Psoas muscle (tissue), 8 donors: Measurements from ENCODE around the gene CARMIL3. TPM values are rescaled to one million over a fixed set of nuclear protein-coding genes. Genes with fewer than 3 reads are reported as not detected.

Experiments used
- ATAC-seq, 4 donors: fragments of 200-7000 bp; cut with Tn5 transposase; one replicate each; pipeline ENCODE4 v1.9.1; 2020; ENCODE audit warnings: moderate library complexity in 3 of 4, mild to moderate bottlenecking in 2 of 4
- DNase-seq, 2 donors: peaks; one replicate each; pipeline ENCODE4 v3.0.0-alpha.2; 2020
- H3K27ac ChIP-seq: fragments of 200-600 bp; one replicate; pipeline ENCODE4 v1.8.0; 2022
- H3K27me3 ChIP-seq, 3 donors: fragments of 200-600 bp in 1 of 3; one replicate each; pipeline versions ENCODE4 v1.6.1 to v1.8.0; 2013 to 2022; ENCODE audit warnings: low read length in 2 of 3, mild to moderate bottlenecking in 2 of 3, moderate library complexity in 1 of 3; ENCODE audit not compliant: insufficient read depth in 3 of 3
- H3K36me3 ChIP-seq, 2 donors: fragments of 200-600 bp in 1 of 2; one replicate each; pipeline versions ENCODE4 v1.6.1 to v1.8.0; 2013 to 2022; ENCODE audit warnings: low read depth in 1 of 2, mild to moderate bottlenecking in 1 of 2, moderate library complexity in 1 of 2; ENCODE audit not compliant: insufficient read depth in 1 of 2
- H3K4me1 ChIP-seq: fragments of 200-600 bp; one replicate; pipeline ENCODE4 v1.8.0; 2022
- H3K4me3 ChIP-seq: fragments of 200-600 bp; one replicate; pipeline ENCODE4 v1.8.0; 2022; ENCODE audit warnings: mild to moderate bottlenecking
- H3K9me3 ChIP-seq: fragments of 200-600 bp; one replicate; pipeline ENCODE4 v1.8.0; 2022
- WGBS, 3 donors: extraction: QIAGEN DNeasy Blood & Tissue Kit; methylation state at CpG; one replicate each; pipeline versions ENCODE4 v1.1.6 to v1.1.7; 2013; 5-methylcytosine and 5-hydroxymethylcytosine counted together
- intact Hi-C, 2 donors: fragments of 100-400 bp; cut with DNase I; formaldehyde crosslinking; loops; one replicate each; pipeline versions ENCODE4 v1.11.0 to v1.14.2; 2022
- polyA plus RNA-seq, 3 donors: library from polyadenylated mRNA; stranded (reverse); fragments of 200-250 nt; gene quantifications; one replicate each; pipeline ENCODE4 v1.2.3, GENCODE V29; 2013
- total RNA-seq, 4 donors: library from RNA; stranded (reverse); fragmentation: NEBNext Ultra II Directional in 2 of 4; extraction: Animal tissue kit (Norgen Biotek cat#: 25700) in 2 of 4; gene quantifications; one replicate each; pipeline versions ENCODE4 v1.2.1 to v1.2.4, GENCODE V29; 2021 to 2023
- TF ChIP-seq, protein P1 (sequence below): fragments of 200-600 bp; IDR thresholded peaks from one replicate; pipeline ENCODE4 v1.8.0; 2022; ENCODE audit warnings: antibody characterized with exemption
- donor health status: healthy with polysubstance abuse.
- donor health status: DM: no; HTN: no; CAD: no; lungs with moderate emphysema.
- donor health status: Bipolar disorder and iron deficiency.
- donor health status: healthy.
- donor health status: DM: yes; HTN: yes; CAD: no.
- donor health status: DM: no; HTN: no; CAD: no.
- donor health status: DM: no; HTN: no; CAD: no.
- donor health status: DM: yes; HTN: yes; CAD: no.

The CARMIL3 gene
- total and polyA plus RNA-seq, 7 donors = 0.04 to 0.19 (median 0.08) TPM; not detected in 2

DNA sequence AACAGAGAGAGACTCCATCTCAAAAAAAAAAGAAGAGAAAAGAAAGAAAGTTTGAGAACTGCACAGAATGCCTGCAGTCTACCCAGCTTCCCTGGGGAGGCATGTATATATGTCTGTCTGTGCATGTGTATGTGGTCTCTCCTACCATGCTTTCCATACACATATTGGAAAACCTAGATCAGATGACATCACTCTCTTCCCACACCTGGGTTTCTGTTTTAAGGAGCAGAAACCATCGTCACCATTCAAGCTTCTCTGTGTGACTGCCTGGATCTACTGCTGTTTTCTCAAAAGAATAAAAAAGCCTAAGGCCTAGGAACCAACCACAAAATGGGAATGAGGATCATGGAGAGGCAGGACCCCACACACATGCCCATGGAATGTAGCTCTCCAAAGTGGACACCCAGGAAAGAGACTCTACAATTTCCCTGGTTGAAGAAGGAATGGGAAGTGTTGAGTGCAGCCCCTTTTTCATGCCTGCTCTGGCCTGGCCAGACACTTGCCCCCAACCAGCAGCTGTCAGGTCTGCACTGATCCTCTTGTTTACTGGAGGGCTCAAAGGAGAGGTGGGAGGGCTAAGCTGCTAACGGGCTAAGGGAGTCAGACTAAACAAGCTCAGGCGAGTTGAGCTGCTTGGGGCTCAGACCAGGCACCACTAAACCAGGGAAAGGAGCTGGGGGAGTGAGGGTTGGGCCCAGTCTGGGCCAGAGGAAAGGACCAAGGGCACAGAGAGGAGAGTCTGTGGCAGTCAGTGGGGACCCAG, 34.6 kb downstream of the CARMIL3 start:
- H3K27me3 ChIP-seq = no peaks in the 10 kb centered on the region
- no peaks in the 10 kb centered on the region for H3K36me3 ChIP-seq
- TF ChIP-seq, protein P1, sequence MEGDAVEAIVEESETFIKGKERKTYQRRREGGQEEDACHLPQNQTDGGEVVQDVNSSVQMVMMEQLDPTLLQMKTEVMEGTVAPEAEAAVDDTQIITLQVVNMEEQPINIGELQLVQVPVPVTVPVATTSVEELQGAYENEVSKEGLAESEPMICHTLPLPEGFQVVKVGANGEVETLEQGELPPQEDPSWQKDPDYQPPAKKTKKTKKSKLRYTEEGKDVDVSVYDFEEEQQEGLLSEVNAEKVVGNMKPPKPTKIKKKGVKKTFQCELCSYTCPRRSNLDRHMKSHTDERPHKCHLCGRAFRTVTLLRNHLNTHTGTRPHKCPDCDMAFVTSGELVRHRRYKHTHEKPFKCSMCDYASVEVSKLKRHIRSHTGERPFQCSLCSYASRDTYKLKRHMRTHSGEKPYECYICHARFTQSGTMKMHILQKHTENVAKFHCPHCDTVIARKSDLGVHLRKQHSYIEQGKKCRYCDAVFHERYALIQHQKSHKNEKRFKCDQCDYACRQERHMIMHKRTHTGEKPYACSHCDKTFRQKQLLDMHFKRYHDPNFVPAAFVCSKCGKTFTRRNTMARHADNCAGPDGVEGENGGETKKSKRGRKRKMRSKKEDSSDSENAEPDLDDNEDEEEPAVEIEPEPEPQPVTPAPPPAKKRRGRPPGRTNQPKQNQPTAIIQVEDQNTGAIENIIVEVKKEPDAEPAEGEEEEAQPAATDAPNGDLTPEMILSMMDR = no peak
- H3K9me3 ChIP-seq = no peaks in the 10 kb centered on the region
- H3K4me3 ChIP-seq = no peak overlapping the region
- H3K27ac ChIP-seq = no peak overlapping the region
- DNase-seq (no peak), ATAC-seq (no peak)
- 74 to 90% (median 82%) methylated on average over 3 of the region's 3 CpGs for WGBS, 3 donors
- H3K4me1 ChIP-seq = peaks cover 2% of the 10 kb centered on the region
- intact Hi-C loops = no loop called here

DNA sequence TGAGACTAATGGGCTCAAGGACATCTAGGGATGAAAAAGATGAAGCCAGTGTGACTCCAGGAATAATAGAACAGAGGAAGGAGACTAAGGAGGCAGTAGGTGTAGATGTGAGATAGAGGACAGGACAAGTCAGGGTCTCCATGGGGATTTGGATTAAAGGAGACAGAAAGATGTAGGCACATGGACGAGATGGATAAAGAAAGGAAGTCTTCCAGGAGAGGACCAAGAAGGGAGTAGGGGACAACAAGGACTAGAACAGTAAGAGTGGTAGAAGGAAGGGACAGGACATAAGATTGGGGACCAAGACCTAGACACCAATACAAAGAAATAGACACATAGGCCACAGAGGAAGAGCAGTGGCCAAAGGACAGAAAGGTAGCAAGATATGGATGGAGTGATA, 35.2 kb downstream of the CARMIL3 start:
- Histone ChIP-seq H3K36me3 (no peaks in the 10 kb centered on the region), H3K27me3 (no peaks in the 10 kb centered on the region), H3K27ac (no peak overlapping the region), H3K4me3 (no peak overlapping the region), H3K4me1 (no peaks in the 10 kb centered on the region), H3K9me3 (no peaks in the 10 kb centered on the region)
- TF ChIP-seq, protein P1 = no peak
- ATAC-seq (no peak), DNase-seq (no peak)
- intact Hi-C loops = no loop called here
- 84 to 87% (median 85%) methylated on average over 1 of the region's 1 CpG for WGBS, 3 donors

DNA sequence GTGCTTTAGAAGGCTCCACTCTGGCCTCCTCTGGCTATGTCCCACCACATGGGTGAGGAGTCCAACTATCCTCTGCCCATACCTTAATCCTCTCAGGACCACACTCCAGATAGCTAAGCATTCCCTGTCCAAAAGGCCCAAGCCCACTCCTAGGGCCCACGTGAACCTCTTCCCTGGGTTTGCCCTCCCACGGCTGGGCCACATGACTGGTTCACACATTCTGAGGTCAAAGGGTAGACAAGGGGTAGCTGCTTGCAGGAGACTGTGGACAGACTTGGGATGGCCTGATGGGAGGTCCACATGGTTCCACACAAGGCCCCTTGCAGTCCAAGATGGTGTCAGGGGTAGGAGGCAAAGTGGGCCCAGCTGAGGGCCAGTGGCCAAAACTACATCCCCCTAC, 36.3 kb downstream of the CARMIL3 start:
- TF ChIP-seq, protein P1 = no peak
- H3K9me3 ChIP-seq = no peaks in the 10 kb centered on the region
- no peaks in the 10 kb centered on the region for H3K36me3 ChIP-seq
- no peak for ATAC-seq
- H3K4me1 ChIP-seq = no peaks in the 10 kb centered on the region
- intact Hi-C loops = no loop called here
- H3K4me3 ChIP-seq = no peak overlapping the region
- DNase-seq = no peak
- no peaks in the 10 kb centered on the region for H3K27me3 ChIP-seq
- no peak overlapping the region for H3K27ac ChIP-seq
- WGBS, 3 donors = 84 to 90% (median 88%) methylated on average over 2 of the region's 2 CpGs

- TF ChIP-seq, protein P1 = no peak
- peaks cover 3% of the 10 kb centered on the region for H3K4me1 ChIP-seq
- WGBS, 3 donors = 88 to 92% (median 92%) methylated on average over 4 to 6 of the region's 6 CpGs
- ATAC-seq (no peak), DNase-seq (no peak)
- no peak overlapping the region for H3K4me3 ChIP-seq
- H3K27ac ChIP-seq = no peak overlapping the region
- no peaks in the 10 kb centered on the region for H3K36me3 ChIP-seq
- intact Hi-C loops = loop anchor here (1.0 to 10.0 kb wide), 5 partner anchors 31 to 115 kb away; no protein-coding TSS in a partner anchor
- no peaks in the 10 kb centered on the region for H3K9me3 ChIP-seq
- no peaks in the 10 kb centered on the region for H3K27me3 ChIP-seq
Measured at GRCh38 chr14:24089890-24090289, 38.1 kb downstream of the CARMIL3 start.

DNA sequence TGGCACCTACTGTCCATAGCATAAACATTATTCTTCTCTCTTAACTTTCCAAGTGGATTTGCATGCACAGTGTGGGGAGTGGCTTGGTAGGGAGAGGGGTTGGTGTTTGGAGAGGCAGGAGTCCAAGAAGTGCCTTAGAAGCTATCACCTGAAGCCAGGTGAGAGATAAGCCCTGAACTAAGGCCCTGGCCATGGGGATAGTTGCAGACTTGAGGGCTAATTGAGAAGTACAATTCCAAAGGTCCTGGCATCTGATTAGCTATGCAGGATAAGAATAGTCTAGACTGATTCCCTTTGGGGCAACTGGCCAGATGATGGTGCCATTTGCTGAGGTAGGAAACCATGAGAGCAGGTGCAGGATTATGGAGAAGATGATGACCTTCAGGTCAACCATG, 40.3 kb downstream of the CARMIL3 start:
- Histone ChIP-seq H3K4me1 (peaks cover 6% of the 10 kb centered on the region), H3K27ac (no peak overlapping the region), H3K4me3 (no peak overlapping the region), H3K27me3 (no peaks in the 10 kb centered on the region), H3K36me3 (no peaks in the 10 kb centered on the region), H3K9me3 (no peaks in the 10 kb centered on the region)
- ATAC-seq (no peak), DNase-seq (no peak)
- TF ChIP-seq, protein P1 = no peak
- intact Hi-C loops = loop anchor here in 1 of 2 donors (5.0 to 10.0 kb wide), 2 partner anchors 80 to 117 kb away; no protein-coding TSS in a partner anchor
